GM21786 (cell line): Measurements from ENCODE around the gene RNF175.

Experiments used
- ATAC-seq: cut with Tn5 transposase; IDR thresholded peaks from one replicate; pipeline ENCODE4 v1.9.1; 2021; ENCODE audit not compliant: unreplicated experiment

The RNF175 gene

DNA sequence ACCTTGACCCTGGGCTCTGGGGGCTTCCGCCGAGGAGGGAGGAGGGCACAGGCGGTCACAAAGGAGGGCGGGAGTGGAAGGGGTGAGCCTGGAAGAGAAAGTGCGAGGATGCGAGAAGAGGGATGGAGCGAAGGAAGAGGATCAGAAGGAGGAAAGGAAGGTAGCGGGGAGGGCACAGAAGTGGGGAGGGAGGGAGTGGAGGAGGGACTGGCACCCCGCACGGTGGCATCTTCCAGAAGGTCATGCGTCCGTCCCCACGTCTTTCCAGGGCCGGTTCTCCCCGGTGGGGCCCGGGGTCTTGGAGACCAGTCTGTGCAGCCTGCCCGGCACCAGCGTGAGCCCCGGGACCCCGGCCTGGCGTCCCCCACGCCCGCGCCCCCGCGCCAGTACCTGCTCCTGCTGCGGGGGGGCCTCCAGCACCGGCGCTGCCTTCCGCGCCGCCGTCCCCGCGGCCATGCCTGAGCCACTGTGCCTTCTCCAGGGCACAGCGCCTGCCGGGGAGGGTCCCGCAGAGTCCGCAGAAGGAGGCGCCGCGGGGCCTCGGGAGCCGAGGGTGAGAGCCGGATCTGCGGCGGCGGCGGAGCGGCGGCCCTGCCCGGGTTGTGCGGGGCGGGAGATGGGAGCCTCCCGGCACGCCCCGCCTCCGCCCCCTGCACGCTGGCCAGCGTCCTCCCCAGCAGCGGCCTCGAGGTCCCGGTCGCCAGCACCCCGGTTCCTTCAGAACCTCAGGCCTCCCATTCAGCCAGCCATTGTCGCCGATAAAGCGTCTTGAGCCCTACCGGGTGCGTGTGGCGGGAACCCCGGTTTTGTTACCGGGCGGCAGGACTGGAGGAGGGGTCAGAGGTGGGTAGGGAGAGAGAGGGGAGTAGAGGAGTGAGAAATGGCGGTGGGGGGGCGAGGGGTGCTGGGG is at the start of gene RNF175:
Gene RNF175, minus strand, starts transcription at position 618 of the 910 bp plus-strand sequence. Its CDS starts 162 bp downstream, at position 456.
- no peak for ATAC-seq

DNA sequence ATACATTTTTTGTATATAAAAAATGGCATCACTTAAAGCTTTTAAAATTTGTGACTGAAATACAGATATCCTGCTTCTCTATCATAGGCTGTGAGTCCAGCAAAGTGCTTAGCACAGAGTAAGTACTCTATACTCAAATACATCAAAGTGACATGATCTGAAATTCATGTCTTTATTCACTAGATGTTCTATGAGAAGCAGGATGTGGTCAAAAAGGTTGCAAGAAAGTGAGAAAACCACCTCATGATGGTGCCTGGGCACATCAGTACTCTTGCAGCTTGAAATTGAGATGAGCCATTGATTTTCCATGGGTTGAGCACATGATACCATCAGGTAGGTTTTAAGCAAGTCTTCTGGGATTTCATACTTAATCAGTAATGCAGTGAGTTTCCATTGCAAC is 49.5 kb upstream of the RNF175 start:
- peak; percentile 54 for ATAC-seq

DNA sequence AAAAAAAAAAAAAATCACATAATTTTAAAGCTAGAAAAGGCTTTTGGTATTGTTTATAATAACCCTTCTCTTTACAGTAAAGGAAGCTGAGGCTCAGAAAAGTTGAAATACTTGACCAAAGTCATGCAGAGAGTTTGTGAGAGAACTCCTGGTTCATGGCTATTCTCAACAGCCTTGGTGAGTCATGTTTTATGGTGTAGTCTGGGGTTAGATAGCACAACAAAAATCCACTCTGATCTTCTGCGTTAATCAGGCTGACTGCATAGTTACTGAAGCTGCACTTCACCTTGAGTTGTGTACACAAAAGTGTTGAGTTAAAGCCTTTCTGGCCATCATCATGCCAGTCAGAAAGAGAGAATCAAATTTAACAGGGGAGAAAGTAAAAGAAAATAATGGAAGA is 48.4 kb upstream of the RNF175 start:
- ATAC-seq, result no peak

DNA sequence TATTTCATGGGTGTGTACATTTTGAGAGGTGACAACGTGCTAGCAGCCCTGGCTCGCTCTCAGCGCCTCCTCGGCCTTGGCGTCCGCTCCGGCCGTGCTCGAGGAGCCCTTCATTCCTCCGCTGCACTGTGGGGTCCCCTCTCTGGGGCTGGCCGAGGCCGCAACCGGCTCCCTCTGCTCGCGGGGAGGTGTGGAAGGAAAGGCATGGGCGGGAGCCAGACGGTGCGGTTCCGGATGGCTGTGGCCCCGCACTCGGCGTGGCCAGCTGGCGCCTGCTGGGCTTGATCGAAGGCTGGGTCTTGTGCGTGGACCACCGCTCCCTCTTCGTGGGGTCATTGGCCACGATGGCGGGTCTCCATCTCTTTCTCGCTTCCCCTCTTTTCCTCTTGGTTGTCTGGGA is 46.2 kb upstream of the RNF175 start:
- no peak for ATAC-seq

DNA sequence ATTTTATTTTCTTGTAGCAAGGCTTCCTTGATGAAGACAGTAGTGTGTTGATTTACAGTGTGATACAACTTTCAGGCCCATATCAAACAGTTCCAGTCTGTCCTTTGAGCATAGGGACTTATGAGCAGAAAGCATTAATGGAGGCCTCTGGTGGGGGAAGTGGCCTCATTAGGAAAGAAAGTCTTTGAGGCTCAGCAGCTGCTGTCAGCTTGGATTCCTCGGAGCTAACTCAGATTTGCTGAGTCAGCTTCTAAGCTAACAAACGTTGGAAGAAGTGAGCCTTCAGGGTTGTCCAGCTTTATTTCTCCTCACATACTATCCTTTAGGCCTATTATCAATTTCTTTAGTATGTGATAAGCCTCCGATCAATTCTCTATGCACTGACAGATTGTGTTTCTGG is 44.9 kb upstream of the RNF175 start:
- no peak for ATAC-seq

DNA sequence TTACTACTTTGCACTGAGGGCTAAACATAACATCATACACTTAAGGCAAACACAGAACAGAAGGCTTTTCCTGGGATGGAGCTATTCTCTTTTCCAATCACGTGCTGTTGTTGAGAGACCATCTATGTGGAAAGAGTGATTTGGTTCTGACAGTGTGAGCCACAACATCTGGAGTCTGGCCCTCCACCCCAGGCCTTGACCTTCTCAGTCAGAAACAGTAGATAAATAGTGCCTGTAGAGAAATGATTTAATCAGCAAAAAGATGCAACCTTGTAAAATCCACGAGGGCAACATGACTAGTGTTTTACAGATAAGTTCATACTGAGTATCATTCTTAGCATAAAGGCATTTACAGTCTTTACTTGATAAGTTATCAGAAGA is 39.9 kb upstream of the RNF175 start:
- ATAC-seq, result no peak

DNA sequence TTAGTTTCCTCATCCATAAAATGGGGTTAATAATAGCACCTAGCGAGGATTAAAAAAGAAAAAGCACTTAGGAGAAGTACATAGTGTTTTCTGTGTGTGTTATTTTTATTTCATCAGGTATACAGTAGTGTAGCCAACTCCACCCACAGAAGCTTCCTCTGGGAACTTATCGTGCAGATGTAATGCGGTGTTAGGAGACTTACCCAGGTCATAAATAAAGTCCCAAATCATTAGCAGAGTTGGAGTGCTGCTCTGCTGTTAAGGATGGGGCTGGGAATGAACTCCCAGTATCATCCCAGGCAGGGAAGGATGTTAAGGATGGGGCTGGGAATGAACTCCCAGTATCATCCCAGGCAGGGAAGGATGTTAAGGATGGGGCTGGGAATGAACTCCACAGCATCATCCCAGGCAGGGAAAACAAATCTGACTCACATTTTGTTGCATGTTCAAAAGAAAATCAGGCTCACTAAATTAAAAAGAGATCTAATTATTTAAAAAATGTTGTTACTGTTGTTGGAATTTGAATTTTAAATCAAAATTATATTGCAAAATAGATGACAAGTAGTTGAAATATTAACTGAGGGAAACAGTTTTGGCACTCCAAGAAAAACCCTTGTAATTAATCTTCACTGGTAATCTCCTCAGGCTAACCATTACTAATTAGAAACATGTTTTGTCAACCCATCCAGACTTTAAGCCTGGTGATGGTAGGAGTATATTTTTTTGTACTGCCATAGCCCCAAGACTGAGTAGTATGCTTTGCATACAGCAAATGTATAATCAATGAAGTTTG is 39.3 kb upstream of the RNF175 start:
- no peak for ATAC-seq

DNA sequence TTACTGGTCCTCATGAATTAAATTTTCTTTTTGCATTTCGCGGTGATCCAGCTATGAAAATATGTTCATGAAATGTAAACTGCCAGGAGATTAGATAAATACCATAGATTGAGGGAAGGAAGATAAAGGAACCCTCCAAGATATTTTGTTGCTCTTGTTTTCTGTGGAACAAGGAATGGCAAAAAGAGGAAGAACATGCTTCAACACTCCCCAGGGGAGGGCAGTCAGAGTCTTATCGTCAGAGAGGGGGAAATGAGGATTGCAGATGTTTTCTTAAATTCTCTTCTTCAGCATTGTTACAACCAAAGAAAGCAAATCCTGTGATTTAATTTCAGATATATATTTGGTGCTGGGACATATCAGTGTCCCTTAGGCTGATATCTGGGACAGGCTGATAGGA is 38.6 kb upstream of the RNF175 start:
- no peak for ATAC-seq

DNA sequence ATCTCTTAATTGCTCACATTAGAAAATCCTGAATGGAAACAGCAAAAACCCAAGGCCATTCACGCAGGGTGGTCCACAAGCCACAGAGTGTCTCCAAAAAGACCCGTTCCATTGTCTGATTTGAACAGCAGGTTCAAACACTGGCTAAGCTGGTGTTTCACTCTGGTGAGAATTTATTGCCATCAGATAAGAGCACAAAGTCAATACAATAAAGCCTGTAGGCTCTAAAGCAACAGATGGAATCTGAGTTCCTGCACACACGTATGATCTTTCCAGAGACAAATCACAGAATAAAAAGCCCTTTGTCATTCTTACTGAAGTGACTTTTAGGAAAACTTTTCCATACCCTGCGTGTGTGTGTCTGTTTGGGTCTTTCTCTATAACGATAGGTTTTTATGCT is 34.2 kb upstream of the RNF175 start:
- no peak for ATAC-seq

DNA sequence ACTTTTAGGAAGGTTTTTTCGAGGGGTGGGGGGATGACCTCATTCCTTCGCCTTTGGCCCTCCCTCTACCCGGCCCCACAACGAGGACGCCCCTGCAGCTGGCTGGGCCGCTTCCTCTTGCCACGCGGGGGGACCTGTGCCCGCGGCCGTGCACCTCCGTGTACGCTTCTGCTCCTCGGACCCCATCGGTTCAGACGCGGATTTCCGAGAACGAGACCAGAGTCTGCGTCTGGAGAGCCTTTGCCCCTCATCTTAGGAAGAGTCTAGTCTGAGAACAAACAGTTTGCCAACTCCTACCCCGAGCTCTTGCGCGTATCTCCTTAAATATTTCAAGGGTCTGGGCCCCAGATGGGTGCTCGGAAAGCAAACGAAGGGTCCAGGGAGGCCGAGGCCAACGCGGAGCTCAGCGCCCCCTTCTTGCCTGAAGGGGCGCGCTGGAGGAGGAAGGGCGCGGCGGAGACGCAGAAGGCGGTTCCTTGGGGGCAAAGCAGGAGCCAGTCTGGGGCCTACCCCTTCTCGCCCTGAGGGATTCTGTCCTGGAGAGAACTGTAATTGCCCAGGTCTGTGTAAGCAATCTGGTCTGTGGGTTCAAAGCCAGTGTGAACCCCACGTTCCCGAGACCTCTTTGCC is 32.9 kb upstream of the RNF175 start:
- no peak for ATAC-seq

DNA sequence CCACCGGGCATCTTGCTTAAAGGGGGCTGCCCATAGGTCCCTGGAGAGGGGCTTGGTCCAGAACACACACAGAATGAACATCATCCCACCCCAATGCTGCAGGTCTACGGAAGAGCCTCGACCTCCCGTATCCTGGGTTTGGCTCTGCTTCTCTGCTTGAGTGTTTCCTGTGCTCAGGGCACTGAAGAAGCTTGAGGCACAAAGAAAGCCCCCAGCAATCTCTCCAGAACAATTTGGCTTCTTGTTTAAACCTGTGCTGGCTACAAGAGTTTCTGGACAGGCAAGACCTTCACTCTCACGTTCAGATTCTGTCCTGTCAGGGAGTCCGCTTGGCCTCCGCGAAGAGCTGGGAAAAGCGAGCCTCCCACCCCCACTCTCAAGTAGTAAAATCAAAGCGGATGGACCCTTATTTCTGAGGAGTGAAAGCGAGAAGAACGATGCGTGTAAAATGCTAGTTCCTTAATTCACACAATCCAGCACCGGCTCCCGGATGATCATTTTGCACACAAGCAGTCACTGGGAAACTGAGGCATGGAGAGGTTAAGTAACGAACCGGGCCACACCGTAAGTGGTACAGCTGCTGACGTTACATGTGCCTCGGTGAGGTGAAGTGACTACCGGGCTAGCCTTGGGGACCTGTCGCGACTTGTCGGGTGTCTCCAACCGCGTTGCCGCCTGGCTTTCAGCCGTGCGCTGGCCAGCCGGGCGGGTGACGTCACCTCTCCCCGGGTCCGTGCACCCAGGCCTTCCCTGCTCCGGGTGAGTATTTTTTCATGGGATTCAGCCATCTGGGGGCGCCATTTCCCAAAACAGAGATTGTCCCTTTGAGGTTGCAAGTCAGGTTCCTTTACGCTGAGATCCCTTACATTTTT is 32.2 kb upstream of the RNF175 start:
- no peak for ATAC-seq

DNA sequence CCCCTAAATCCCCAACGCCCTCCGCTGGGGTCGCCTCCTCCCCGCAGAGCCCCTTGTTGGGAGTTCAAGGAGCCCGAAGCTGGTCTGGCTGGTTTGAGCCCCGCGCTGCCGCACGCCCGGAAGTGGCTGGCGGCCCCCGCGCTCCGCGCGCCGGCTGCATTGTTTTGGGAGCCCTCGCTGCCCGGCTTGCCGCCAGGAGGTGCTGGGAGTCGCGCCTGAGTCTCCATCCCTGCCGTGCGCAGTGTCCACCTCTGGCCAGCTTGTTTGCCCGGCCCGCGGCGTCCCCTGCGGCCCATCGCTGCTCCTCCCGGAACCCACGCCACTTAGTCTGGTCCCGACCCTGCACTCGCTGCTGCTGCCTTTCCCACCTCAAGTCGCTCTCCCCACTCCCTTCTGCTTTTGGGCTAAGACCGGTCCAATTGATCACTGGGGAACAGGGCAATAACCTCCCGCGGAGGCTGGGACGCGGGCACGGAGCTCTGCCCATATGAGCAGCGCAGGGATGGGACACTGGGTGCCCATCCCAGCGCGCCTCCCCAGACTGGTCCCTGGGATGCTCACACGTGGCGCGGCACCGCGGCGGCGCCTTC is 31.2 kb upstream of the RNF175 start:
- no peak for ATAC-seq

DNA sequence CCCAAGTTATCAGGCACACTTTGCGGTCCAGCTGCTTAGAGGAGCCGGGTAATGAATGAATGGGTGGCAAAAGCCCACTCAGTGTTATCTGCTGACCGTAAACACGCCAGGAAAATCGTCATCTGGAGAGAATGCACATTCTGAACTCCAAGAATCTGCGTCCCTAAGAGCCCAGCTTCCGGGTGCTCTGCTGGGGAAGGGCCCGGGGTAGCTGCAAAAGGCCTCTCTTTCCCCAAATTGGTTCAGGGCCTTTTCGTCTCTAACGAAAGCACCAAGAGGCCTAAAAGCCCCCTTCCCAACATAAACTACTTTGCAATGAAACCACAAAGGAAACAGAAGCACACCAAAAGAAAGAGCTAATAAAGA is 30.7 kb upstream of the RNF175 start:
- ATAC-seq, result no peak

DNA sequence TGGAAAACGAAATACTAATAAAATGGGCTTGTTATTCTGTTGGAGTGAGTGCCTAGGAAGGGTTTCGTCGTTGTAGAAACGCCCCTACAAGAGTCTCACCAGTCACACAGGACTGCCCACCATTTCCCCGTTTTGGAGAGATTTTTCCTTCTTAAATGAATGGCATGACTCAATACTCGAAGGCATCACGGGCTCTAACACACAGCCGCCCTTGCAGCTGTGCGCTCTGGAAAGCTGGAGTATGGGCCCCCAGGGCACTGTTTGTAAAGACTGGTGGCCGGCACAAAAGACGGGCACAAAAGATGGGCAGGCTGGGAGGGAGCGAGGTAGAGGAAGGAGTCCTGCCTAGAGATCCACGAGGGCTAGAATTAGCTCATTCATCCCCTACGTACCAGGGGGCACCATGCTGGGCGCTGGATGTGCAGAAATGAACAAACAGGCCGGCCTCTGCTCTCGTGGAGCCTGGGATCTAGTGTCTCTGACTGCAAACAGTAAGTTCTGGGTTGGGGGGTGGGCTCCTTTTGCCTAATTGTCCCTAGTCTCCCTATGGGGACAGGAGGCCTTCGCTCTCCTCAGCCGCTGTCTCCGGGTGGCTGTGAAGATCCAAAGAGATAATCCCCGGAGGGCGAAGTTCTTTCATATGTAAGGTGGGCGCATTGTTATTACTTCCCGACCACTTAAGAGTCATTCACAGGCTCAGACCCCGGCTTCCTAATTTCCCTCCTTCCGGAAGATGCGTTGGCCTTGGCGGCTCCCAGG is 30.1 kb upstream of the RNF175 start:
- no peak for ATAC-seq

DNA sequence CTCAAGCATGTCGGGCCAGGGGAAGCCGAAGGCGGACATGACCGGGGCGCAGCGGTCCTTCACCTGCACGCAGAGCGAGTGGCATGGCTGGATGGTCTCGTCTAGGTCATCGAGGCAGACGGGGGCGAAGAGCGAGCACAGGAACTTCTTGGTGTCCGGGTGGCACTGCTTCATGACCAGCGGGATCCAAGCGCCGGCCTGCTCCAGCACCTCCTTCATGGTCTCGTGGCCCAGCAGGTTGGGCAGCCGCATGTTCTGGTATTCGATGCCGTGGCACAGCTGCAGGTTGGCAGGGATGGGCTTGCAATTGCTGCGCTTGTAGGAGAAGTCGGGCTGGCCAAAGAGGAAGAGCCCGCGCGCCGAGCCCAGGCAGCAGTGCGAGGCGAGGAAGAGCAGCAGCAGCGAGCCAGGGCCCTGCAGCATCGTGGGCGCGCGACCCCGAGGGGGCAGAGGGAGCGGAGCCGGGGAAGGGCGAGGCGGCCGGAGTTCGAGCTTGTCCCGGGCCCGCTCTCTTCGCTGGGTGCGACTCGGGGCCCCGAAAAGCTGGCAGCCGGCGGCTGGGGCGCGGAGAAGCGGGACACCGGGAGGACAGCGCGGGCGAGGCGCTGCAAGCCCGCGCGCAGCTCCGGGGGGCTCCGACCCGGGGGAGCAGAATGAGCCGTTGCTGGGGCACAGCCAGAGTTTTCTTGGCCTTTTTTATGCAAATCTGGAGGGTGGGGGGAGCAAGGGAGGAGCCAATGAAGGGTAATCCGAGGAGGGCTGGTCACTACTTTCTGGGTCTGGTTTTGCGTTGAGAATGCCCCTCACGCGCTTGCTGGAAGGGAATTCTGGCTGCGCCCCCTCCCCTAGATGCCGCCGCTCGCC is 28.8 kb upstream of the RNF175 start, which contains the start of gene SFRP2:
Gene SFRP2, minus strand, starts transcription at position 671 of the 864 bp plus-strand sequence. Its CDS starts 248 bp downstream, at position 423.
- ATAC-seq, result no peak

DNA sequence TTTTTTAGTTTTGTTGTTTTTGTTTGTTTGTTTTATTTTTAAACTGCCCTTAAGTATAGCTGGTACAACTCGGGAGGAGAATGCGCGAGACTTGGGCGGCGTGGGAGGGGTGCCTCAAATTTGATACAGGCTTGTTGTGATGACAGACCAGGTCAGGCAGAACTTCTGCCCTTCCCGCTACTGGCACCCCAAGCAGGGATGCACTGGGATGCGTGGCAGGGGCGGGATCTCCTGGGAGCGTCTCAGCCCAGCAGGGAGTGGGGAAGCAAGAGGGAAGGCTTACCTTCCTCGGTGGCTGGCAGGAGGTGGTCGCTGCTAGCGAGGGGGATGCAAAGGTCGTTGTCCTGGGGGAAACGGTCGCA is 28.2 kb upstream of the RNF175 start:
- ATAC-seq, result no peak

DNA sequence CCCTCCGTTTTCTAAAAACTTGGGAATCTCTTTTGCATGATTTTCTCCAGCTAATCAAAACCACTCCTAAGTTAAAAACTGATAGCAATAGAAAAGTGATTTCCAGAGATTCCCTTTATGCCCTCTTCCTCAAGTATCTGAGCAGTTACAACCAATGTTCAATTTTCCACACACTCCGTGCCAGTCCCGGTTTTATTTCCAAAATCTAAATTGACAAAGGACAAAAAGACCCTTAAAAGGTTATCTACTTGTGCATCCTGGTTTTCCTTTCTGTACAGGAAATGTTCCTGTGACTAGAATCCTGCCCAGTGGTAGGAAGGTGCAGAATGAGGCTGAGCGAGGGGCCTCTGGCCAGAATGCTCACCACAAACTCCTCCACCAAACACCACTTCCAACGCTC is 27.8 kb upstream of the RNF175 start:
- no peak for ATAC-seq

DNA sequence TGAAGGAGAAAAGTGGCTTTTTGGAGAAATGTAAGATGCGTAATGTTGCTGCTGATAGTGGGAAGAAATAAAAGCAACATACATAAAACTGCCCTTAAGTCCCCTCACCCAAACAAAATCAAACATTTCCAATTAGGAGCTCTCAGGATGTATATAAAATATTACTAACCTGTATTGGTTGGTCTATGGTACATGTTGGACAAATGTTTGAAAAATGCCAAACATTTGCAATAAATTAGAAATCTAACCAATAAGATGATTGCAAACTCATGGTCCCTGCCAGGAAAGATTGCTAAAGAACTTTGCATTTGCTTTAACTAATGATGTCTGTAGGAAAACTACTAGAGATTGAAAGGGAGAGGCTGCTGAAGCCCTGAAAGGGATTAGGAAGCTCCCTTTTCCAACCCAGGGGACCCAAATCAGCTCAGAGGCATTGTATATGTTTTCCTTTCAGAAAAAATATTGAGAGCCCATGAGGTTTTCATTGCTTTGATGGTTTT is 27.3 kb upstream of the RNF175 start:
- no peak for ATAC-seq
